ENCODE data around the gene OSBPL1A. TPM values are rescaled to one million over a fixed set of nuclear protein-coding genes. Genes with fewer than 3 reads are reported as not detected.

Gene OSBPL1A
- total RNA-seq, 4 donors from 2014 or later: 81.4 to 109 (median 99.3) TPM

DNA sequence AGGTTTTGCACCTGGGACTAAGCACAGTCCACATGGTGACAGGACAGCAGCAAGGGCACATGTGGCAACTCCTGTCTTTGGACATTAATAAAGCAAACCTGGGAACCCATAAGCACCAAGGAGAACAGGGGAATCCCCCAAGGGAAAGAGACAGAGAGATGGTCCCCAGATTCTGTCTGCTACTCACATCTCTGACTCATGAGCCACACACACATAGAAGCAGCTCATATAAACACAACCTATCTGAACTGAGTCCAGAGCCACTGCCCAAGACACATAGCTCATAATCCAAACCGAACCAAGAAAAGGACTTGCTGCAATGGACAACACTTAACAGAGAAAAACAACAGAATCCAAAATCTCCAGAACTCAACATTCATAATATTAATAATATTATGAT lies 82.5 kb downstream of the OSBPL1A start:
- Histone ChIP-seq H3K27me3 (no peaks in the 10 kb centered on the region), H3K27ac (no peak overlapping the region), H3K4me1 (no peaks in the 10 kb centered on the region), H3K36me3 (peaks cover 0 to 5% (median 0%) of the 10 kb centered on the region in 3 donors), H3K4me3 (no peak overlapping the region), H3K9me3 (no peaks in the 10 kb centered on the region)
- 95 to 100% methylated on average over 1 of the region's 1 CpG for WGBS, 2 donors
- TF ChIP-seq, protein P1, sequence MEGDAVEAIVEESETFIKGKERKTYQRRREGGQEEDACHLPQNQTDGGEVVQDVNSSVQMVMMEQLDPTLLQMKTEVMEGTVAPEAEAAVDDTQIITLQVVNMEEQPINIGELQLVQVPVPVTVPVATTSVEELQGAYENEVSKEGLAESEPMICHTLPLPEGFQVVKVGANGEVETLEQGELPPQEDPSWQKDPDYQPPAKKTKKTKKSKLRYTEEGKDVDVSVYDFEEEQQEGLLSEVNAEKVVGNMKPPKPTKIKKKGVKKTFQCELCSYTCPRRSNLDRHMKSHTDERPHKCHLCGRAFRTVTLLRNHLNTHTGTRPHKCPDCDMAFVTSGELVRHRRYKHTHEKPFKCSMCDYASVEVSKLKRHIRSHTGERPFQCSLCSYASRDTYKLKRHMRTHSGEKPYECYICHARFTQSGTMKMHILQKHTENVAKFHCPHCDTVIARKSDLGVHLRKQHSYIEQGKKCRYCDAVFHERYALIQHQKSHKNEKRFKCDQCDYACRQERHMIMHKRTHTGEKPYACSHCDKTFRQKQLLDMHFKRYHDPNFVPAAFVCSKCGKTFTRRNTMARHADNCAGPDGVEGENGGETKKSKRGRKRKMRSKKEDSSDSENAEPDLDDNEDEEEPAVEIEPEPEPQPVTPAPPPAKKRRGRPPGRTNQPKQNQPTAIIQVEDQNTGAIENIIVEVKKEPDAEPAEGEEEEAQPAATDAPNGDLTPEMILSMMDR (IDR thresholded peaks at IDR 0.05): no peak
- TF ChIP-seq EP300 (IDR thresholded peaks at IDR 0.05): no peak
- TF ChIP-seq POLR2A (IDR thresholded peaks at IDR 0.05): no peak
- no peak for DNase-seq (ENCODE audit: low spot score in 2 of 2)

DNA sequence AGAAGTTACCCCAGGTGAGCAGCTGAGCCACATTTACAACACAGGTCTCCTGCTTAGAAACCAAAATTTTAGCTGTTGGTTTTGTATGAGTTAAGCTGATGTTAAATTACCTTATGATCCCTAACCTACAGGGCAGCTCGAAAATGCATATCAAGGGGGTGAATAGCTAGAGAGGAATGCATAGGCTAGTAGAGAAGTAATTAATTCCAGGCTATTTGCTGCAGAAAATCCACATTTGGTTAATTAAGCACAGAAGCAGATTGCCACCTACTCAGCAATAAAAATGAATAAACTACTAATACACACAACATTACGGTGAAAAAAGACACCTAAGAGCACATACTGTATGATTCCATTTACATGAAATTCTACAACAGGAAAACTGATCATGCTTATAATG lies 91.4 kb downstream of the OSBPL1A start:
- H3K27me3 ChIP-seq: no peaks in the 10 kb centered on the region
- H3K4me3 ChIP-seq: no peak overlapping the region
- no peaks in the 10 kb centered on the region for H3K4me1 ChIP-seq
- H3K9me3 ChIP-seq: no peaks in the 10 kb centered on the region
- DNase-seq (ENCODE audit: low spot score in 2 of 2): no peak
- peaks cover 0 to 15% (median 0%) of the 10 kb centered on the region in 3 donors for H3K36me3 ChIP-seq
- WGBS, 2 donors: 90 to 93% methylated on average over 2 of the region's 2 CpGs
- TF ChIP-seq EP300 (IDR thresholded peaks at IDR 0.05) (no peak), POLR2A (IDR thresholded peaks at IDR 0.05) (no peak)
- no peak overlapping the region for H3K27ac ChIP-seq

DNA sequence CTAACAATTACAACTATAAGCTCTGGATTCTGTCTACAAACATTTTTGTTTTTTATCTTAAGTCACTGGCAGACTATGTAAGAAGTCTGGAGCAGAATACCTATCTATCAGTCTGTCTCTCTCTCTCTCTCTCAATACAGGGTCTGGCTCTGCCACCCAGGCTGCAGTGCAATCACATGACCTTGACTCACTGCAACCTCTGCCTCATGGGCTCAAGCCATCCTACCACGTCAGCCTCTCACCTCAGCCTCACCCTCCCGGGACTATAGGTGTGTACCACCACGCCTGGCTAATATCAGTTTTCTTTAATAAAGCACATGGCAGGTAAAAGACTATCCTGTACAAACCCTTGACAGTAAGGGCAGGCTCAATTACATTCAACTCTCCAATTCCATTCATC lies 96.9 kb downstream of the OSBPL1A start:
- WGBS, 2 donors: 92 to 96% methylated on average over 3 of the region's 3 CpGs
- TF ChIP-seq POLR2A (IDR thresholded peaks at IDR 0.05) (no peak), EP300 (IDR thresholded peaks at IDR 0.05) (no peak)
- TF ChIP-seq, protein P1 (IDR thresholded peaks at IDR 0.05): no peak

DNA sequence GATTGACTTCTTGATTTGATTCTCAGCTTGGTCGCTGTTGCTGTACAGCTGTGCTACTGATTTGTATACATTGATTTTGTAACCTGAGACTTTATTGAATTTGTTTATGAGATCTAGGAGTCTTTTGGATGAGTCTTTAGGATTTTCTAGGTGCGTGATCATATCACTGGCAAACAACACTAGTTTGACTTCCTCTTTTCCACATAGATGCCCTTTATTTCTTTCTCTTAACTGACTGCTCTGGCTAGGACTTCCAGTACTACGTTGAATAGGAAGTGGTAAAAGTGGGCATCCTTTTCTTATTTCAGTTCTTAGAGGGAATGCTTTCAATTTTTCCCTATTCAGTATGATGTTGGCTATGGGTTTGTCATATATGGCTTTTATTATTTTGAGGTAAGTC lies 101.3 kb downstream of the OSBPL1A start:
- H3K36me3 ChIP-seq: no peaks in the 10 kb centered on the region
- H3K27ac ChIP-seq: no peak overlapping the region
- H3K9me3 ChIP-seq: no peaks in the 10 kb centered on the region
- no peaks in the 10 kb centered on the region for H3K27me3 ChIP-seq
- 79 to 80% methylated on average over 3 of the region's 3 CpGs for WGBS, 2 donors
- H3K4me3 ChIP-seq: no peak overlapping the region
- no peak for DNase-seq (ENCODE audit: low spot score in 2 of 2)
- no peaks in the 10 kb centered on the region for H3K4me1 ChIP-seq
- no peak for TF ChIP-seq POLR2A (IDR thresholded peaks at IDR 0.05)
- TF ChIP-seq EP300 (IDR thresholded peaks at IDR 0.05): no peak
- TF ChIP-seq, protein P1 (IDR thresholded peaks at IDR 0.05): no peak

More for the DNA sequence above, 96.9 kb downstream of the OSBPL1A start:
- H3K27ac ChIP-seq: no peak overlapping the region
- H3K36me3 ChIP-seq: peaks cover 0 to 11% (median 0%) of the 10 kb centered on the region in 3 donors
- H3K4me1 ChIP-seq: no peaks in the 10 kb centered on the region
- no peak for DNase-seq (ENCODE audit: low spot score in 2 of 2)
- H3K9me3 ChIP-seq: no peaks in the 10 kb centered on the region
- no peaks in the 10 kb centered on the region for H3K27me3 ChIP-seq
- H3K4me3 ChIP-seq: no peak overlapping the region

DNA sequence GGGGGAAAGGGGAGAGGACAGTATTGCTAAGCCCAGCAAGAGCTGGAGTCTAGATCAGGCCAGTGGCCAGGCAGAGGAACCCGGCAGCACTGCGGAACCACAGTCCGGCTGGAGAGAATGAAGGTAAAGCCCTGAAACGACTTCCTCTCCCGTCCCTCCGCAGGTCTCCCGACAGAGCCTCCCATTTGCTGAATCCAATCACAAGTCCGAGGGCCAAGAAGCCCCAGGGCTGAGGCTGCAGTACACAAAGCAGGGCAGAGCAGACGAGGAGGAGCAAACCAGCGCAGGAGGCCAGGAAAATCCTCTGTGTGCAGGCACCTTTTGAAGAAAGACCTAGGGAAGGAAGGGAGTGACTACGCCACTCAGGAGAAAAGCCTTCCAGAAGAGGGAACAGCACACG lies 104.4 kb downstream of the OSBPL1A start:
- Histone ChIP-seq H3K36me3 (no peaks in the 10 kb centered on the region), H3K27ac (no peak overlapping the region), H3K27me3 (no peaks in the 10 kb centered on the region), H3K4me3 (no peak overlapping the region), H3K4me1 (no peaks in the 10 kb centered on the region), H3K9me3 (no peaks in the 10 kb centered on the region)
- TF ChIP-seq EP300 (IDR thresholded peaks at IDR 0.05): no peak
- TF ChIP-seq POLR2A (IDR thresholded peaks at IDR 0.05): no peak
- TF ChIP-seq, protein P1 (IDR thresholded peaks at IDR 0.05): no peak
- WGBS, 2 donors: 83 to 87% methylated on average over 12 of the region's 12 CpGs
- no peak for DNase-seq (ENCODE audit: low spot score in 2 of 2)

DNA sequence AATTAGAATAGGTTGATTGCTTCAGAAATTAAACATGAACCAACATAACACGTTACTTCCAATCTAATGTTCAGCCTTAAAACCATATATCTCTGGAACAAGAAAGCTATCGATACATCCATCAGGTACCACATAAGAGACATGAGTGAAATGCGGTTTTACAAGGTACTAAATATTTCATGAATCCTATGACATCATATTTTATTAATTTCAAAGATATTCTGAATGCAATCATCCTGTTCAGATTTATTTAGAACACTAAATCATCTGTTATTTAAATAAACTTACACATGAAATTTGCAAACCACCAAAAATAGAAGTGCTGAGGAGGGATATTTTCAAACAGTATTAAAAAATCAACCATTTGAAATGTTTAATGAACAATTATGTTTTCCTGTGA lies 119.0 kb downstream of the OSBPL1A start:
- WGBS, 2 donors: 95 to 98% methylated on average over 3 of the region's 3 CpGs
- H3K27me3 ChIP-seq: no peaks in the 10 kb centered on the region
- H3K4me1 ChIP-seq: peaks cover 0 to 6% (median 0%) of the 10 kb centered on the region in 4 donors
- no peaks in the 10 kb centered on the region for H3K36me3 ChIP-seq
- no peak overlapping the region for H3K27ac ChIP-seq
- DNase-seq (ENCODE audit: low spot score in 2 of 2): no peak
- H3K4me3 ChIP-seq: no peak overlapping the region
- TF ChIP-seq POLR2A (IDR thresholded peaks at IDR 0.05) (no peak), EP300 (IDR thresholded peaks at IDR 0.05) (no peak)
- TF ChIP-seq, protein P1 (IDR thresholded peaks at IDR 0.05): no peak
- no peaks in the 10 kb centered on the region for H3K9me3 ChIP-seq
